Right lobe of liver (tissue), 6 donors: ENCODE data around the gene PIK3R4. TPM values are rescaled to one million over a fixed set of nuclear protein-coding genes. Genes with fewer than 3 reads are reported as not detected.

ENCODE experiments used
- ATAC-seq, 4 donors: fragments of 200-7000 bp; cut with Tn5 transposase; one replicate each; pipeline ENCODE4 v1.9.1; 2020; ENCODE audit warnings: mild to moderate bottlenecking in 4 of 4, moderate library complexity in 4 of 4
- DNase-seq, 3 donors: peaks; one replicate each; pipeline ENCODE4 v3.0.0-alpha.2; 2020
- H3K27ac ChIP-seq, 3 donors: fragments of 200-600 bp; one replicate each; pipeline ENCODE4 v1.8.0; 2022
- H3K27me3 ChIP-seq, 2 donors: fragments of 200-600 bp; one replicate each; pipeline ENCODE4 v1.8.0; 2022
- H3K36me3 ChIP-seq, 4 donors: fragments of 200-600 bp; sonication (generic) in 1 of 4; one replicate each; pipeline versions ENCODE4 v1.5.1 to v1.8.0; 2017 to 2022; ENCODE audit warnings: control low read depth in 1 of 4
- H3K4me1 ChIP-seq, 4 donors: fragments of 200-600 bp; sonication (generic) in 1 of 4; one replicate each; pipeline versions ENCODE4 v1.5.1 to v1.8.0; 2017 to 2022; ENCODE audit warnings: control low read depth in 1 of 4
- H3K4me3 ChIP-seq, 3 donors: fragments of 200-600 bp; one replicate each; pipeline ENCODE4 v1.8.0; 2022
- H3K9me3 ChIP-seq, 4 donors: fragments of 200-600 bp; sonication (generic) in 1 of 4; one replicate each; pipeline versions ENCODE4 v1.5.1 to v1.8.0; 2017 to 2022; ENCODE audit warnings: control low read depth in 1 of 4
- POLR2A ChIP-seq: fragments of 450-650 bp; IDR thresholded peaks from one replicate; pipeline ENCODE4 v1.6.1; 2017; ENCODE audit warnings: antibody characterized with exemption, mild to moderate bottlenecking
- WGBS: methylation state at CpG from one replicate; pipeline ENCODE4 v1.1.6; 2018; ENCODE audit warnings: low coverage, low lambda C conversion rate; ENCODE audit not compliant: insufficient coverage; ENCODE audit errors: missing lambda C conversion rate; 5-methylcytosine and 5-hydroxymethylcytosine counted together
- intact Hi-C, 2 donors: fragments of 100-400 bp; cut with DNase I; formaldehyde crosslinking; loops; one replicate each; pipeline versions ENCODE4 v1.11.2 to v1.14.1; 2022
- long read RNA-seq: library from polyadenylated mRNA; unstranded; transcript quantifications from one replicate; pipeline ENCODE4 v2.0.0, GENCODE V29; 2019
- total RNA-seq, 6 experiments: library from RNA; depleted of rRNA in 2 of 6; stranded (reverse); fragments of >200 nt in 2 of 6; fragmentation: NEBNext Ultra II Directional in 3 of 6; extraction: Animal tissue kit (Norgen Biotek cat#: 25700) in 3 of 6; gene quantifications; one replicate each; pipeline versions ENCODE4 v1.1.0 to v1.2.4, GENCODE V29; 2016 to 2023
- TF ChIP-seq, protein P1 (sequence below), 4 donors: fragments of 200-600 bp in 3 of 4; fragments of 450-650 bp in 1 of 4; IDR thresholded peaks; one replicate each; pipeline versions ENCODE4 v1.5.1 to v1.8.0; 2016 to 2022; ENCODE audit warnings: antibody characterized with exemption in 4 of 4, mild to moderate bottlenecking in 2 of 4
- donor health status: DM: no; HTN: yes; CAD: no.
- donor health status: DM: no; HTN: no; CAD: no.
- donor health status: DM: no; HTN: no; CAD: no.
- donor health status: DM: no; HTN: yes; CAD: no.
- donor health status: DM: no; HTN: yes; CAD: no.

The PIK3R4 gene
- total RNA-seq: 10 to 100 TPM; 15.3 to 35.3 (median 24.1) TPM
- long read RNA-seq, partial matches to known transcripts: 3 of 3 reads
- long read RNA-seq, other reads (novel, unspliced or antisense): 0 of 3 reads

DNA sequence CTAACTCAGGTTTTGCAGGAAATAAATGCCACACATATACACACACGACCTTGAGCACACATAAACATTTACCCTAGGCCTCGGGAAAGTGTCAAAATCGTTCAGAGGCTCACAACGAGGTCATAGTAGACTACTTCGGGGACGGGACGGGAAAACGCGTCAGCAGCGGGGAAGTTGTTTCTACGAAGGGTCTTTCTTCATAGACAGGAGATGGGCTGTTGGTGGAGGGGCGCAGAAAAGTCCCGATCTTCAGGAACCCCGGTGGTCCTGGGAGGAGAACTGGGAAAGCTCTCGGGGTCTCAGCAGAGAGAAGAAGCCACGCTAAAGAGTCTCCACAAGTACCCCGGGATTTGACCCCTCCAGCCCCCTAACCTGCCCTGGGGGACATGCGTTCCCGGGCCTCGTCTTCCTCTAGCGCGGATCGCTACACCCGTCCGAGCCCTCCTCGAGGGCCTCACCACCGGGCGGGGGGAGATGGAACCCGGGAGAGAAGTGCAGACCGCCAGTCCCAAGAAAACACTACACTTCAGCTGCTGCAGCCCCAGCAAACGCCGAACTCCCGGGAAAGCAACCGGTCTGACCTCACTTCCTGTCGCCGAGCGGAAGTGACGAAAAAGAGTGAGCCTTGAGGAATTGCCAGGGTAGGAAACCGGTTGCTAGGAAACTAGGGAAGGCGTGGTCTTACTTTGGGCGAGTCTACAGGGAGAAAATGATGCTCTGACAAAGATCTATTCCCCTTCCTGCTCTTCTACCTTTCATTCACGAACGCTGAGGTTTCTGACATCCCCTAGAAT, at the start of gene PIK3R4:
TSS of gene PIK3R4 (minus strand) at position 584 of the 794 bp plus-strand sequence. CDS start 1,611 bp downstream, outside the sequence.
- intact Hi-C loops: no loop called here
- peaks cover 0 to 38% (median 4%) of the 10 kb centered on the region in 4 donors for H3K4me1 ChIP-seq

DNA sequence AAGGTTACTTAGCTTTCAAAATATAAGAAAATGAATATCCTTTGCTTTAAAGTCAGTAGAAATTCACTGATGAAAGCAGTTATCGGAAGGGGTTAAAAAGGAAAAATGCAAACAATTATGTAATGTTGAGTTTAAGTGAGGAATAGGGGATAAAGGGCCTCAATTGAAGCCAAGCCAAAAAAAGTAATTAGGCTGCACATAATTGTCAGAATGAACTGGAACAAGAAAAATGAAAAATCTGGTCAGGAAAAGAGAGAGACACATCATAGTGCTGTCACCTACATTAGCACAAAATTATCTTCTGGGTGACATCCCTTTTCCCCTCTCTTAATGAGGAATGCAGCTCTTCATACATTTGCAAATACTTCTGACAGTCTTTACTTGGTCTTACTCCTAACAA, 48.8 kb upstream of the PIK3R4 start:
- intact Hi-C loops: no loop called here
- no peak overlapping the region for H3K4me3 ChIP-seq
- no peak for ATAC-seq
- DNase-seq: no peak
- no peaks in the 10 kb centered on the region for H3K27me3 ChIP-seq
- H3K9me3 ChIP-seq: no peaks in the 10 kb centered on the region
- H3K4me1 ChIP-seq: no peaks in the 10 kb centered on the region
- no peak overlapping the region for H3K27ac ChIP-seq
- WGBS: 69% methylated on average over 1 of the region's 1 CpG
- TF ChIP-seq, protein P1, sequence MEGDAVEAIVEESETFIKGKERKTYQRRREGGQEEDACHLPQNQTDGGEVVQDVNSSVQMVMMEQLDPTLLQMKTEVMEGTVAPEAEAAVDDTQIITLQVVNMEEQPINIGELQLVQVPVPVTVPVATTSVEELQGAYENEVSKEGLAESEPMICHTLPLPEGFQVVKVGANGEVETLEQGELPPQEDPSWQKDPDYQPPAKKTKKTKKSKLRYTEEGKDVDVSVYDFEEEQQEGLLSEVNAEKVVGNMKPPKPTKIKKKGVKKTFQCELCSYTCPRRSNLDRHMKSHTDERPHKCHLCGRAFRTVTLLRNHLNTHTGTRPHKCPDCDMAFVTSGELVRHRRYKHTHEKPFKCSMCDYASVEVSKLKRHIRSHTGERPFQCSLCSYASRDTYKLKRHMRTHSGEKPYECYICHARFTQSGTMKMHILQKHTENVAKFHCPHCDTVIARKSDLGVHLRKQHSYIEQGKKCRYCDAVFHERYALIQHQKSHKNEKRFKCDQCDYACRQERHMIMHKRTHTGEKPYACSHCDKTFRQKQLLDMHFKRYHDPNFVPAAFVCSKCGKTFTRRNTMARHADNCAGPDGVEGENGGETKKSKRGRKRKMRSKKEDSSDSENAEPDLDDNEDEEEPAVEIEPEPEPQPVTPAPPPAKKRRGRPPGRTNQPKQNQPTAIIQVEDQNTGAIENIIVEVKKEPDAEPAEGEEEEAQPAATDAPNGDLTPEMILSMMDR (IDR thresholded peaks at IDR 0.05): no peak
- TF ChIP-seq POLR2A: no peak
- H3K36me3 ChIP-seq: no peaks in the 10 kb centered on the region

More for the DNA sequence above, at the start of gene PIK3R4:
- Histone ChIP-seq H3K4me3 (peak within 1 kb of the TSS; percentile 65 to 92 (median 84)), H3K9me3 (no peaks in the 10 kb centered on the region), H3K27me3 (no peaks in the 10 kb centered on the region), H3K36me3 (peaks cover 0 to 8% (median 0%) of the 10 kb centered on the region in 4 donors), H3K27ac (peak within 1 kb of the TSS; percentile 84 to 94 (median 89))
- ATAC-seq (peak; percentile 85 to 91 (median 88)), DNase-seq (peak; percentile 90 to 95 (median 94))
- 0% methylated on average over 31 of the region's 43 CpGs for WGBS
- TF ChIP-seq, protein P1 (IDR thresholded peaks at IDR 0.05): no peak
- TF ChIP-seq POLR2A: peak; percentile 59

DNA sequence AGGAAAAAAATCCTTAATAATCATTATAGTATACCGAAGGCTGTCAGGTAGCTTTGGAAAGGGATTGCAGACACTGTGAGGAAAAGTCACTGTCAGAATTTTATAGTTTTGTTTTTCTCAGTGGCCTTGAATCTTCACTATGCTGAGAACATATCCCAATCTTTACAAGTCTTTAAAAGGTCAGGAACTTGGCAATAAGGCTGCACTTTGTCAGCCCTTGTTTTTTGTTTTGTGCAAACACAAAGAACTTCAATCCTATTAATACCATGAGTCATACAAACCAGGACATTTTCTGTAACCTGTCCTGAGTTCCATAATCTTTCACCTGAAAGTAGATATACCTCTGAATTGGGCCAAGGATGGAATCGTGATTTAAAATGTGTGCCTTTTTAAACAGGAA, 45.6 kb upstream of the PIK3R4 start:
- intact Hi-C loops: no loop called here
- Histone ChIP-seq H3K4me3 (no peak overlapping the region), H3K4me1 (no peaks in the 10 kb centered on the region), H3K27me3 (no peaks in the 10 kb centered on the region), H3K36me3 (no peaks in the 10 kb centered on the region), H3K9me3 (no peaks in the 10 kb centered on the region), H3K27ac (no peak overlapping the region)
- ATAC-seq: no peak
- no peak for TF ChIP-seq POLR2A
- TF ChIP-seq, protein P1 (IDR thresholded peaks at IDR 0.05): no peak
- DNase-seq: no peak
- 47% methylated on average over 2 of the region's 2 CpGs for WGBS

DNA sequence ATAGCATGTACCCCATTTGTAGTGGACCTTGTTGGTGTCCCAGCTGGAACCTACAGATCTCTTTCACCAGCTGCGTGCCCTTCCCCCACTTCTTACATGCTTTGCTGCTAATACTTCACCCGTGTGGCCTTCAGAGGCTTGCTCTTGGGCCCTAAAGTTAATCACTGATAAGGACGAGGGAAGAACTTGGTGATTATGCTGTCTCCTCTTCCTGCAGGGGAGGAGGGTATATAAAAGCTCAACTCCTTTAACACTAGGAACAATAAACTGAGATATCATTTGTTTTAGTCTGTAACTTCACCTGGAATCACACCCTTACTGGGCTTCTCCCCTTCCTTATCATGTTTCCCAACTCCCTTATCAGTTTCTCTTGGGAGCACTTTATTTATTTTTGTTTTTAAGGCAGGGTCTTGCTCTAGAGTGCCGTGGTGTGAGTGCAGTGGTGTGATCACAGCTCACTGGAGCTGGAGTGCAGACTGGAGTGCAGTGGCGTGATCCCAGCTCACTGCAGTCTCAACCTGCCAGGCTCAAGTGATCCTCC, 43.2 kb upstream of the PIK3R4 start:
- no peaks in the 10 kb centered on the region for H3K27me3 ChIP-seq
- DNase-seq (no peak), ATAC-seq (no peak)
- H3K27ac ChIP-seq: no peak overlapping the region
- no peaks in the 10 kb centered on the region for H3K36me3 ChIP-seq
- 68% methylated on average over 4 of the region's 5 CpGs for WGBS
- intact Hi-C loops: no loop called here
- H3K9me3 ChIP-seq: no peaks in the 10 kb centered on the region
- TF ChIP-seq, protein P1 (IDR thresholded peaks at IDR 0.05): no peak
- TF ChIP-seq POLR2A: no peak
- no peak overlapping the region for H3K4me3 ChIP-seq
- H3K4me1 ChIP-seq: no peaks in the 10 kb centered on the region
